GM18511 (cell line): ENCODE data around the gene LAX1.

Experiments
- ATAC-seq: cut with Tn5 transposase; IDR thresholded peaks from one replicate; pipeline ENCODE4 v1.9.1; 2021; ENCODE audit warnings: mild to moderate bottlenecking, moderate library complexity; ENCODE audit not compliant: unreplicated experiment

LAX1 gene

GRCh38 chr1:203807196-203807595, 42.2 kb downstream of the LAX1 start:
- ATAC-seq = no peak

- no peak for ATAC-seq
These were observed 48.8 kb downstream of the LAX1 start for GRCh38 chr1:203813581-203814341.

- no peak for ATAC-seq
These were observed 53.4 kb downstream of the LAX1 start for GRCh38 chr1:203818399-203818798.

GRCh38 chr1:203823306-203823705, 58.3 kb downstream of the LAX1 start:
- ATAC-seq = no peak
